Stimulated activated CD4-positive, alpha-beta T cell treated with anti-CD3 and anti-CD28 coated beads, Interleukin-4, amount 100 ng/mL, for 24 hours (primary cell): ENCODE results near the gene AAMDC.
"Not testable (repeated sequence)": the region's sequence is repeated elsewhere in the genome, so short reads cannot be mapped to it uniquely, and the experiment has no call there.

Experiments
- DNase-seq: peaks from one replicate; pipeline ENCODE4 v3.0.0-alpha.2; 2020

The AAMDC gene

DNA sequence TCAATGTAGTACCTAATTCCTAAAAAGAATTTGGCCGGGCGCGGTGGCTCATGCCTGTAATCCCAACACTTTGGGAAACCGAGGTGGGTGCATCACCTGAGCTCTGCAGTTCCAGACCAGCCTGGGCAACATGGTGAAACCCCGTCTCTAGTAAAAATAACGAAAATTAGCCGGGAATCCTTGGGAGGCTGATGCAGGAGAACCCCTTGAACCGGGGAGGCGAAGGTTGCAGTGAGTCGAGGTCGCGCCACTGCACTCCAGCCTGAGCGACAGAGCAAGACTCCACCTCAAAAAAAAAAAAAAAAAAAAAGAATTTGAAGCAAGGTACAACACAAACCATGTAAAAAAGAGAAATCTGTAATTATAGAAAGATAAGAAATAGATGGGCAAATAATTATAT is 1.2 kb downstream of the AAMDC start:
- not testable (repeated sequence) for DNase-seq

DNA sequence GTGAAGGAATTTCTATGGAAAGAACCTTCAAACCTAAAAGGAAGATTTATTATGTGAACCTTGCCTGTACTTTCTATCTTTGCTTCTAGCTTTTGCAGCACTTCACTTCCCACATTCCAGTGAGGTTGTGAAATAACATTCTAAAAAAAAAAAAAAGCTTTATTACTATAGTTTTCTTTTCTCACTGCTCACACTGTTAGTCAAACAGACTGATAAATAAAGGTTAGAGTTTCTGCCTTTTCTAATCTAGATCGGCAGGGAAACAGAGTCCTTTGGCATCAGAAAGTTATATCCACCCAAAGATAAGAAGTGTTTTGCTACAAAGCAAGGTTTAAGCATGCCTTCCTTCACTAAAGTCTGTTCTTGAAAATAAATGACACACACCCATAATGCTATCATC is 2.8 kb downstream of the AAMDC start:
- DNase-seq: no peak

DNA sequence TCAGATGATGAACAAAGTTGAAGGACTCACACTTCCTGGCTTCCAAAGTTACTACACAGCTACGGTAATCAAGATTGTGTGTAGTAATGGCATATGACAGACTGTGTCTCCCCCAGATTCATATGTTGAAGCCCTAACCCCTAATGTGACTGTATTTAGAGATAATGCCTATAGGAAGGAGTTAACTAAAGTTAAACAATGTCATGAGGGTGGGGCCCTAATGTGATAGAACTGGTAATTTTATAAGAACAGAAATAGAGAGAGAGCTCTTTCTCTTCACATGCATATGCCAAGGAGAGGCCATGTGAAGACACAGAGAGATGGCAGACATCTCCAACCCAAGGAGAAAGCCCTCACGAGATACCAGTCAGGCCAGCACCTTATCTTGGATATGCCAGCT is 8.0 kb downstream of the AAMDC start:
- no peak for DNase-seq

DNA sequence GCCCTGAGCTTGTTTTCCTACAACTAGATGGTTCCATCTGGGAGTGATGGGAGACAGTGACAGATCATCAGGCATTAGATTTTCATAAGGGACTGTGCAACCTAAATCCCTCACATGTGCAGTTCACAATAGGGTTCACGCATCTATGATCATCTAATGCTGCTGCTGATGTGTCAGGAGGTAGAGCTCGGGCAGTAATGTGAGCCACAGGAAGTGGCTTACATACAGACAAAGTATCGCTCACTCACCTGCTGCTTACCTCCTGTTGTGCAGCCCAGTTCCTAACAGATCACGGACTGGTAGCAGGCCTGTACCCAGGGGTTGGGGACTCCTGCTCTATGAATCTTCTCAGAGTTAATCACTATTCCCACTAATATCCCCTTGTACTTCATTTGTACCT is 12.4 kb downstream of the AAMDC start:
- DNase-seq: no peak

DNA sequence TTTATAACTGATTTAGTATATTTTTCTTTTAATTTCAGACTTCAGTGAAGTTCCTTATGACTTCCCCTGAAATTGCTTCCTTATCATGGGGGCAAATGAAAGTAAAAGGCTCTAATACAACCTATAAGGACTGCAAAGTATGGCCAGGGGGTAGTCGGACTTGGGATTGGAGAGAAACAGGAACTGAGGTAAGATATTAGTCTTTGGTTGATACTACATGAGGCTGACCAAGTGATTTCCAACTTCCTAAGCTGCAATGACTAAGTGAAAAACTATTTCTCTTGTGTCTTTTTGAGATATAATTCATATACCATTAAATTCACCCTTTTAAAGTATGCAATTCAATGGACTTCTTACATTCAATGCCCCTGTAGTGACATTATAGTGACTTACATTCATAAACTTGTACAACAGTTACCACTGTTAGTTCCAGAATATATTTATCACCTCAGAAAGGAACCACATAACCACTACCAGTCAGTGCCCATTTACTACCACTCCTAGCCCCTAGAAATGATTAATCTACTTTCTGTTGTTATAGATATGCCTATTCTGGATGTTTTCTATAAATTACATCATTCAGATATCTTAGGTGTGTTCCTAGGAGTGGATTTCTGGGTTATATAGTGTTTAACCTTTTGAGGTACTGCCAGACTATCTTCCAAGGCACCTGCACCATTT is 21.6 kb downstream of the AAMDC start:
- DNase-seq: no peak

DNA sequence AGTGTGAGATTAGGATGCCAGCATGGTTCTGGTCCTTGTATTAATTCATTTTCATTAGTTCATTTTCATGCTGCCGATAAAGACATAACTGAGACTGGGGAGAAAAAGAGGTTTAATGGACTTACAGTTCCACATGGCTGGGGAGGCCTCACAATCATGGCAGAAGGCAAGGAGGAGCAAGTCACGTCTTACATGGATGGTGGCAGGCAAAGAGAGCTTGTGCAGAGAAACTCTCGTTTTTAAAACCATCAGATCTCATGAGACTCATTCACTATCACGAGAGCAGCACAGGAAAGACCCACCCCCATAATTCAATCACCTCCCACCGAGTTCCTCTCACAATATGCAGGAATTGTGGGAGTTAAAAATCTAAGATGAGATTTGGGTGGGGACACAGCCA is 22.8 kb downstream of the AAMDC start:
- DNase-seq: not testable (repeated sequence)

DNA sequence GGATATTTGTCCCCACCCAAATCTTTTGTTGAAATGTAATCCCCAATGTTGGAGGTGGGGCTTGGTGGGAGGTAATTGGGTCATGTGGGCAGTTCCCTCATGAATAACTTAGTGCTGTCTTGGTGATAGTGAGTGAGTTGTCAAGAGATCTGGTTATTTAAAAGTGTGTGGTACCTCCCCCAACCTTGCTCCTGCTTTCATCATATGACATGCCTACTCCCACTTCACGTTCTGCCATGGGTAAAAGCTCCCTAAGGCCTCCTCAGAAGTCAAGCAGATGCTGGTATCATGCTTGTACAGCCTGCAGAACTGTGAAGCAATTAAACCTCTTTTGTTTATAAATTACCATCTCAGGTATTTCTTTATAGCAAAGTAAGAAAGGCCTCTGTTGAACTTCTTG is 30.6 kb downstream of the AAMDC start:
- DNase-seq: no peak

DNA sequence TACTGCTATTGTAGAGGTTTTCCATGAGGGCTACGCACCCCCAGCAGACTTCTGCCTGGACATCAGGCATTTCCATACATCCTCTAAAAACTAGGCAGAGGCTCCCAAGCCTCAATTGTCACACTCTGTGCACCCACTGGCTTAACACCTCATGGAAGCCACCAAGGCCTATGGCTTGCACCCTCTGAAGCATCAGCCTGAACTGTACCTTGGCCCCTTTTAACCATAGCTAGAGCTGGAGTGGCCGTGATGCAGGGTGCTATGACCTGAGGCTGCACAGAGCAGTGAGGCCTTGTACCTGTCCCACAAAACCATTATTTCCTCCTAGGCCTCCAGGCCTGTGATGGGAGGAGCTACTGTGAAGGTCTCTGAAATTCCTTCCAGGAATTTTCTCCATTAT is 33.9 kb downstream of the AAMDC start:
- no peak for DNase-seq

DNA sequence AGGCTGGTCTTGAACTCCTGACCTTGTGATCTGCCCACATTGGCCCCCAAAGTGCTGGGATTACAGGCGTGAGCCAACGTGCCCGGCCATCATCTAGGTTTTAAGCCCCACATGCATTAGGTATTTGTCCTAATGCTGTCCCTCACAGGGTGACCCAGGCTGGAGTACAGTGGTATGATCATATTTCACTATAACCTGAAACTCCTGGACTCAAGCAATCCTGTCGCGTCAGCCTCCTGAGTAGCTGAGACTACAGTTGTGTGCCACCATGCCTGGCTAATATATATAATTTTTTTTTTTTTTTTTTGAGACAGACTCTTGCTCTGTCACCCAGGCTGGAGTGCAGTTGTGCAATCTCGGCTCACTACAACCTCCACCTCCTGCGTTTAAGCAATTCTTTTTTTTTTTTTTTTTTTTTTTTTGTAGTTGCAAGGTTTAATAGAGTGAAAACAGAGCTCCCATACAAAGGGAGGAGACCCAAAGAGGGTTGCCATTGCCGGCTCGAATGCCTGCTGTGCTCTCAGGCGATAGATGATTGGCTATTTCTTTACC is 37.0 kb downstream of the AAMDC start:
- DNase-seq: not testable (repeated sequence)

DNA sequence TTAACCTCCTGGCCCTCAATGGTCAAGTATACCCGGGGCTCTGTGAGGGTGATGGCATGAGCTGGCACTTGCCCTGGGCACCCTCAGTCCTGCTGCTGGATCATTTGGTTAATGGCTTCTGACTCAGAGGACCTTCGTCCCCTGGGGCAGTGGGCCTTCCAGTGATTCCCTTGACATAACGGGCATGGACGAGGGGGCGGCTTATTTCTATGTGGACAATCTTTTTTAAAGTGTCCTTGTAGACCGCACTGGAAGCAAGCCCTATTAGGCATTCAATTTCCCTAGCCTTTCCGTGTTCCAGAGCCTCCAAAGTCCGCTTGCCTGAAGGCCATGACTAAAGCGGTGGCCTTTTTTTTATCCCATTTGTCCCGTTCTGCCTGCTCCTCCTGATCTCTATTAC is 40.5 kb downstream of the AAMDC start:
- not testable (repeated sequence) for DNase-seq

DNA sequence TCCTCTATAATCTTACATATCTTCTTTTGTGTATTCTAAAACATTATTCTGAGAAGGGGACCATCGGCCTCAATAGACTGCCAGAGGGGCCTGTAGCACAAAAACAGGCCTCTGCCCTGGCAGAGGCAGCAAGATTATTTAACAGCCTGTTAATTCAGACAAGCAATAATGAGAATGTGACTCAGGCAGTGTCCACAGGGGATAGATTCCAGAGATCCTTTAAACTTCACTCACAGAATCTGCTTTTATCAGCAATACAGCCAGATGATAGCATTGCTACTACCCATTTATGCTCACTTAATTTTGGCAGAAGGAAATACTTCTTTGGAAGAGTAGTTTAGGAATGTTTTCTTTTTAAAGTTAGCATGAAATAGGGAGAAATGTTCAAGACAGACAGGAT is 44.9 kb downstream of the AAMDC start:
- DNase-seq: no peak

DNA sequence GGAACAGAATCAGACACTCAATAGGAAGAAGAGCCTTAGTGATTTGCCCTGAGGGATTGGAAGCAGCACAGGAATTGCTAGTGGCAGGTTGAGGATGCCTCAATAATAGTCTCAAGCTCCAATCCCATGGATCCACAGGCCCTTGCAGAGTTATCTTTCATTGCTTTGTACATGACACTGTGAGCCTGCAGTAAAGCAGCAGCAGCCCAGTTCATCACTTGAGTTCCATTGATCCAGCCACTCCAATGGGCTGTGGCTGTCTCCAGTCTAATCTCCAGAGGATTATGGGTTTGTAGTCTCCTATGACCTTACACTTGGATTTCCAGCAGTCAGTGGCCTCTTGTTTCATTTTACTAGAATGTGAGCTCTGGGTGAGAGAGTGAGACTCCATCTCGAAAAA is 45.4 kb downstream of the AAMDC start:
- no peak for DNase-seq

DNA sequence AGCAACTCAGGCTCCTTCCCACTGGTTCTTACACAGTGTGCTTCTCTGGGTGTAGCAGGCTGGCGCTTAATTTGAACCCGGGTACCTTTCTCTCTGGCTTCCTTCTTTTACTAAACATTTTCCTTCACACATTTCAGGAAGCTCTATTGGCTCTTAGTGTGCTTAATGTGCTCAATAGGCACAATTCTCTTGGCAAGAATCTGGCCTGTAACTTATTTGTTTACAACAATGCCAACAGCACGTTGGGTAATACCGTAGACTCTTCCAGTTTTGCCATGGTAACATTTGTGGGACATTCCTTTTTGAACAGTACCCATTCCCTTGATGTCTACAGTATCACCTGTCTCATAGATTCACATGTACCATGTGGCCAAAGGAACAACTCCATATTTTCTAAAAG is 47.8 kb downstream of the AAMDC start:
- DNase-seq: no peak

DNA sequence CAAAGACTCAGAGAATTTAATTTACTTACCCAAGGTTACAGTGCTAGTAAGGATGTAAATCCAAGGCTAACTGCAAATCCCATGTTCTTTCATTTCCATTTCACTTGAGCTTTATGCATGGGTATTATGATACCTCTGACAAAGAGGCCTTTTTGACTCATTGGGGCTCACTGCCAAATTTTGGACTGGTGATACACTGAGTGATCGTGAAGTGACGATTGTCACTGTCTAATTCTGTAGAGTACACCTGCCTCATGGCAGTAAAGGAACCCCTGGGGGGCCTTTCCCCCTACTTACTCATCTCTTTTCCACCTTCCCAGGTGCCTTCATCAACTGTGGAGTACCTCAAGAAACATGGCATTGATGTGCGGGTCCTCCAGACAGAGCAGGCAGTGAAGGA is 50.9 kb downstream of the AAMDC start:
- no peak for DNase-seq

DNA sequence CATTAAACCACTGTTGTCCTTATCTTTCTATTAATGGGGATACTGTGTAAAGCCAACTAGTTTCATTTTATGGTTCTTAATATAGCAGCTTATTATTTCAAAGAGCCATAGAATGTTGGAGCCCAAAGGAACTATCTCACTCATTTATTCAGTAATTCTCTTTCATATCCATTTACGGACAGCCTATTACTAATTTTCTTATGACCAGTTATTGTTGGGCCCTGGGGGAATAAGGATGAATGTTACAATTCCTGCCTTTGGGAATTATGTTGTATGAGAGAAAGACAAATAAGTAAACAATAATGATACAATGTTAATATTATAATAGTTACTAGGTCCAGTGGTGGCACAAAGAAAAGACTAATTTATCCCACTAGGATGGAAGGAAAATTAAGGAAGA is 52.4 kb downstream of the AAMDC start:
- DNase-seq: no peak

DNA sequence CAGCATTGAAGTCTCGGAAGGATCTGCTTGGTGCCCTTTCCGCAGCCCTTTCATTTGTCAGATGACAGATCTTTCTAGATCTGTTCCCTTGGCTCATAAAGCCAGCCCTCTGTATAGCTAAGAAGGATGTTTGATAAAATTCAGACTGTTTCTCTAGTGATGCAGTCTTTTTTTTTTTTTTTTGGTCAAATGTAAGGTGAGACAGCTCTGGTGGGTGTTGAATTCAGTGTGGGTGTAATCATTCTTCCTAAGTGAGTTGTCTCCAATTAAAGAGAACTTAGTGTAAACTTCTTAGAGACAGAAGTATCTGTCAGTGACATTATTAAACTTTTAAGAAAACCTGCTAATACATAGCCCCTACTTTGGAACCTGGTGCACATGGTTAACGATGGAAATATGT is 53.3 kb downstream of the AAMDC start:
- no peak for DNase-seq

DNA sequence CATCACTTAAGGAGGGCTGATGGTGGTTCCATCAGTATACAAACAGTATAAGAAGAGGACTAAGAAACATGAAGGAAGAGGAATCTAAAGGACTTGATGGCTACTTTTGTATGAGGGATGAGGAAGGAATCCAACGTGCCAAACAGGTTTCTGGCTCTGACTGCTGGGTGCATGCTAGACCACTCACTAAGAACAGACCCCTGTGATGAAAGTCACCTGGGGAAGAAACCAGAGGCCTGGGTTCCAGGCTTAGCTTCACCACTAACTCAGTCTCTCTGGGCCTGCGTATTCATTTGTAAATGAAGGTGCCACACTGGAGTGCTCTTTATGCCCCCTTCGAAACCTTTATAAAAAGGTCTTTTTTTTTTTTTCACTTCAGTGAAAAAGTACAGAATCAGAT is 55.1 kb downstream of the AAMDC start:
- no peak for DNase-seq

DNA sequence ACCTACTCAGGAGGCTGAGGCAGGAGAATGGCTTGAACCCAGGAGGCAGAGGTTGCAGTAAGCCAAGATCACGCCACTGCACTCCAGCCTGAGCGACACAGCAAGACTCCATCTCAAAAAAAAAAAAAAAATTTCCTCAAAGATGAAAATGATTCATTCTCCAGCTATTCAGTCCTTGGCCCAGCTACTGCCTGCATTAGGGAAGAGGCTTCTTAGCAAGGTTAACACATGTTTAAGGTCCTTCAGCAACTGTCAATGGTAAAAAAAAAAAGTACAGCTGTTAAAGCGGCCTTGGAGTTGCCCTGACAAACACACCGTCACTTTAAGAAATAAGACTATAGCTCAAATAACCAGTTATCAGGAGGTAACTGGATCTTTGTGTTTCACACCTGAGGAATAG is 57.3 kb downstream of the AAMDC start:
- not testable (repeated sequence) for DNase-seq

DNA sequence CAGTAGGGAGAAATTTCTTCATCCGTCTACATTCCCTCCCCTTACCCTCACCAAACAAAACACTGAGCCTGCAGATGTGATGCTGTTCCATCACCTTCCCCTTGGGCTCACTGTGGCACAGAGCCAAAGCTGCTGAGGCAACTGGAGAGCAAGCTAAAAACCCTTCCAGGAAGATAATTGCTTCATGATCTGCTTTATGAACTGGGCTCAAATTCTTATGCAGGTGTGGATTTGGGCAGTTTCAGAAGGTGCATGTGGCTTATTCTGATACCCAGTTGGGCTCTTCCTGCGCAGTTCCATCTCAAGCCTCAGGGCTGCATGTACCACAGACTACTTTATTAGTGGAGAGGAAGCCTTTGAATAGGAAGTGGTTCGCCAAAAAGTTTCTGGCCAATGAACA is 58.3 kb downstream of the AAMDC start:
- no peak for DNase-seq

DNA sequence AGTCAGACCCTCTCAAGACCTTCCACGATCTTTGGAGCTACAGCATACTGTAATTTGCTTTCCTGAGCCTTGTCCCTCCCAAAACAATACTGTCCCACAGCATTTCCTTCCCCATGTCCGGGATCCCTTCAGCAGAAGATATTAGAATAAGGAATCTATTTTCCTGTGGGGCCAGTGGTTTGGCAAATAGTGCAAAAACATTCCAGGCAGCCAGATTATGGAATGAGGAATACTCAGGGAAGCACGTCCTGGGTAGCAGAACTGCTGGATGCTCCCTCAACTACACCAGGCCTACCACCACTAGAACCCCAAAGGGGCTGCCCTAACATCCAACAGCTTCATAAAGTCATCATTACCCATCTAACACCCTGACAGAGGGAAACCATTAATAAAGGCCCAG is 61.5 kb downstream of the AAMDC start:
- no peak for DNase-seq

DNA sequence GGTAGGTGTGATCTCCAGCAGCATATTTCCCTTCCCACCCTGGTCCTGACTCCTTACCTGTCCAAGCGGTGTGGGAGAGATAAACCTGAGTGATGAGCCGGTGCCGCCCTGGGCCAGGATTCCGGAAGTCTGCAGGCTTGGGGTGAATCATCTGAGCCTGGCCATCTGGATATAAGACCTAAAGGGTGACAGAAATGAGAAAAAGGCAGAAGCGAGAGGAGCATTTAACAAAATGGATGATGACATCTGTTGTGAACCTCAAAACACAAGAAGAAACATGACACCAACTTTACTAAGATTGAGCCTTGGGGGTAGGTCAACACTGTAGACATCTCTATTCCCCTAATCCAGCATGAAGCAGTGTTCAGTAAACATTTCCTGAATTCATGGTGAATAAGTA is 62.8 kb downstream of the AAMDC start:
- no peak for DNase-seq

DNA sequence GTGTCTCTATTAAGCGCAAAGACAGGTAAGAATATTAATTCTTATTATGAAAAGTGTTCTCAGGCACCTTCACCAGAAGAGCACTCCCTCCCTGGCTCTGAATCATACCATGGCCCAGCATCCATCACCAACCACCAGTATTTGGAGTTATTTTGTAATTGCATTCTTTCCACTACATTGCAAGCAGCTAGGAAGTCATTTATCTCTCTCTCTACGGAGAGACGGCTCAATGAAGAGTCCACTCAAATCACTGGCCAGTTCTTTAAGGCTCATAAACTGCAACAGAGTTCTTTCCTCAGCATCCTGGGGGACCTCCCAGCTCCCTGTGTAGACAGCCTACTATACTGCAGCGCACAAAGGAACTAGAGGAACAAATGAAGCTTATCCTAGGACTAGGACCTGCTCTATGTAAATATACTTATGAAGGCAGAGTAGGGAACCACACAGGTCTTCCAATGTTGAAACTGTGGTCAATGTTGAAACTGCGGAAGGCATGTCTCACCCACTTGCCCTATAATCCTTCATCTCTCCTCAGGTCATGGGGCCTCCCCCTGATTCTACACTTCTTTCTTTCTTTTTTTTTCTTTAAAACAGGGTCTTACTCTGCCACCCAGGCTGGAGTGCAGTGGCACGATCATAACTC is 63.4 kb downstream of the AAMDC start:
- DNase-seq: no peak

DNA sequence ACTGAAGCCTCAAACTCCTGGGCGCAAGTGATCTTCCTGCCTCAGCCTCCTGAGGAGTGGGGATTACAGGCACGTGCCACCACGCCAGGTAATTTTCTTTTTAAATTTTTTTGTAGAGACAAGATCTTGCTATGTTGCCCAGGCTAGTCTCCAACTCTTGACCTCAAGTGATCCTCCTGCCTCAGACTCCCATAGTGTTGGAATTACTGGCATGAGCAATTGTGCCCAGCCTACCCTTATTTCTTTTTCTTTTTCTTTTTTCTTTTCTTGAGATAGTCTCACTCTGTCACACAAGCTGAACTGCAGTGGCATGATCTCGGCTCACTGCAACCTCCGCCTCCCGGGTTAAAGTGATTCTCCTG is 63.9 kb downstream of the AAMDC start:
- DNase-seq: no peak

DNA sequence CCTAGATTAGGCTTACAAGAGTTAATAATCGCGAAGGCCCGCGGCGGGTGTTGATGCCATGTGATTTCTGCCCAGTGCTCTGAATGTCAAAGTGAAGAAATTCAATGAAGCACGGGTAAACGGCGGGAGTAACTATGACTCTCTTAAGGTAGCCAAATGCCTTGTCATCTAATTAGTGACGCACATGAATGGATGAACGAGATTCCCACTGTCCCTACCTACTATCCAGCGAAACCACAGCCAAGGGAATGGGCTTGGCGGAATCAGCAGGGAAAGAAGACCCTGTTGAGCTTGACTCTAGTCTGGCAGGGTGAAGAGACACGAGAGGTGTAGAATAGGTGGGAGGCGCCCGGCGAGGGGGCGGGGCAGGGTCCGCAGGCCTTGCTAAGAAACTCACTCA is 65.5 kb downstream of the AAMDC start:
- no peak for DNase-seq

DNA sequence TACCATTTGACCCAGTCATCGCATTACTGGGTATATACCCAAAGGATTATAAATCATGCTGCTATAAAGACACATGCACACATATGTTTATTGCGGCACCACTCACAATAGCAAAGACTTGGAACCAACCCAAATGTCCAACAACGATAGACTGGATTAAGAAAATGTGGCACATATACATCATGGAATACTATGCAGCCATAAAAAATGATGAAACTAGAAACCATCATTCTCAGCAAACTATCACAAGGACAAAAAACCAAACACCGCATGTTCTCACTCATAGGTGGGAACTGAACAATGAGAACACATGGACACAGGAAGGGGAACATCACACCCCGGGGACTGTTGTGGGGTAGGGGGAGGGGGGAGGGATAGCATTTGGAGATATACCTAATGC is 68.1 kb downstream of the AAMDC start:
- not testable (repeated sequence) for DNase-seq
